Measurements from ENCODE around the gene MARCKS.

GRCh38 chr6:113893451-113893850 is 36.3 kb downstream of the MARCKS start:
- no peak for TF ChIP-seq CTCF (IDR thresholded peaks at IDR 0.05)
- TF ChIP-seq CHD2 (IDR thresholded peaks at IDR 0.05; ENCODE audit: low read length, partially characterized antibody): no peak
- TF ChIP-seq POLR2A (IDR thresholded peaks at IDR 0.05; ENCODE audit: low read length): no peak
- TF ChIP-seq RAD21 (conservative IDR thresholded peaks at IDR 0.05 in 1 of 2, IDR thresholded peaks at IDR 0.05 in 1 of 2): no peak
- TF ChIP-seq SREBF2 (IDR thresholded peaks at IDR 0.05): no peak
- no peak for TF ChIP-seq BHLHE40 (IDR thresholded peaks at IDR 0.05; ENCODE audit: low read depth, low read length)
- TF ChIP-seq CBX2 (IDR thresholded peaks at IDR 0.05; ENCODE audit: borderline replicate concordance, low read depth): no peak
- no peak for TF ChIP-seq MAFK (IDR thresholded peaks at IDR 0.05; ENCODE audit: partially characterized antibody)
- TF ChIP-seq MAZ (IDR thresholded peaks at IDR 0.05; ENCODE audit: borderline replicate concordance, low read depth, low read length): no peak

Measured in A549 (cell line).